ENCODE results near the gene ASB16.
"Not testable (repeated sequence)": the region's sequence is repeated elsewhere in the genome, so short reads cannot be mapped to it uniquely, and the experiment has no call there.

The ASB16 gene

GRCh38 chr17:44170499-44171201 is at the start of gene ASB16:
ASB16 (plus strand) TSS chr17:44170704; CDS start chr17:44170790, 86 bp downstream.
- peak; percentile 49 for DNase-seq

GRCh38 chr17:44120851-44121605 is 49.5 kb upstream of the ASB16 start:
- DNase-seq, result no peak

DNA sequence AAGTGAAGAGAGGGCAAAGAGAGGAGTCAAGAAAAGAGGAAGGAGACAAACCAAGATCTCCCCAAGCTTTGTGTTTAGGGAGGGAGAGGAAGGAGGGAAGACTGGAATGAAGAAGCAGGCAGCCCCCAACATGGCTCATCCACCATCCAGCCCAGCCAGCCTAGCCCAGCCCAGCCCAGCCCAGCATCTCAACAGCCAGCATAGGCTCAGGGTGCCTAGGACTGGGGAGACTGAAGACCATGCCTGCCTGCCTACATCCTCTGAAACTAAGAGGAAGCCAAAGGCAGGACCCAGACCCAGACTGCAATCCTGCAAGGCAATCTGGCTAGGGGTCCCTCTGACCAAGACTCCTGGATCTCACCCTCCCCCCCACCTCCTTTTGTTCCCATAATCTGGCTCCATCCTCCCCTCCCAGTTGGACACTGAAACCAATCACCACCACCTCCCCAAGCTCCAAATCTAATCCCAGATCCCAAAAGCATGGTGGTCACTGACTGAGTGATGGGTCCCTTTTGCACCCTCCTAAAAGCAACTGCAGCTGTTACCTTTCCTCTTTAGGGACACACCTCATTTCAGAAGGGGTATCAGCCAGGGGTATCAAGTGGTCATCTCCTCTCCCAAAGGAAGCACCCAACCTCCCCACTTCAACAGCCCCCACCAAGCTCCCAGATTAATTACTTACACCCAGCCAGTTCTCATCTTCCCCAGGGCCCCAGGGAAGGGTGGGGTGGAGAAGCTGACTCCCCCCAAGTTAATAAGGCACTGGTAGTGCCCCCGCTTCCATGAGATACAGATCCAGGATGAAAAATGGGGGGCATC is 48.3 kb upstream of the ASB16 start:
- no peak for DNase-seq

DNA sequence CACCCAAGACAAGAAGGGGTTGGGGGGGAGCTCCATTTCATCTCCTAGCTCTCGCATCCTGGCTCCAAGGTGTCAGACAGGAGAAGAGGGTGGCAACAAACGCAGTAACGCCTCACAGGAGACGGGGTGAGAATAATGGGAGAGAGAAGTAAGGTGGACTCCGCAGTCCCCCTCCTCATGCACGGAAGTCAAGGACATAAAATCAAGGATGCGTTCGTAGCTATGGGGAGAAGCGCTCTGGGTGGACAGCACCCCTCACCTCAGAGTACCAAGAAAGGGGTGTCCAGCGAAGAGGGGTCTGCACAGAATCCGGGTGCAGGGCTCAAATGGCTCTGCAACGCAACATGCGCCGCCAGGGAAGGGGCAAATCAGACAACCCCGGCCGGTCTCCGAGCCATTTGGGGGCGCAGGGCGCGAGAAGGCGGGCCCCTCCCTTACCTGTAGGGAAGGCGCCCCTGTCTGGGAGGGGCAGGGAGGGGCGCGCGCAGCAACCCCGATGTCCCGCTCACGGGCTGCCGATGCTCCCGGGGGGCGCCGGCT is 47.6 kb upstream of the ASB16 start:
- DNase-seq, result no peak

DNA sequence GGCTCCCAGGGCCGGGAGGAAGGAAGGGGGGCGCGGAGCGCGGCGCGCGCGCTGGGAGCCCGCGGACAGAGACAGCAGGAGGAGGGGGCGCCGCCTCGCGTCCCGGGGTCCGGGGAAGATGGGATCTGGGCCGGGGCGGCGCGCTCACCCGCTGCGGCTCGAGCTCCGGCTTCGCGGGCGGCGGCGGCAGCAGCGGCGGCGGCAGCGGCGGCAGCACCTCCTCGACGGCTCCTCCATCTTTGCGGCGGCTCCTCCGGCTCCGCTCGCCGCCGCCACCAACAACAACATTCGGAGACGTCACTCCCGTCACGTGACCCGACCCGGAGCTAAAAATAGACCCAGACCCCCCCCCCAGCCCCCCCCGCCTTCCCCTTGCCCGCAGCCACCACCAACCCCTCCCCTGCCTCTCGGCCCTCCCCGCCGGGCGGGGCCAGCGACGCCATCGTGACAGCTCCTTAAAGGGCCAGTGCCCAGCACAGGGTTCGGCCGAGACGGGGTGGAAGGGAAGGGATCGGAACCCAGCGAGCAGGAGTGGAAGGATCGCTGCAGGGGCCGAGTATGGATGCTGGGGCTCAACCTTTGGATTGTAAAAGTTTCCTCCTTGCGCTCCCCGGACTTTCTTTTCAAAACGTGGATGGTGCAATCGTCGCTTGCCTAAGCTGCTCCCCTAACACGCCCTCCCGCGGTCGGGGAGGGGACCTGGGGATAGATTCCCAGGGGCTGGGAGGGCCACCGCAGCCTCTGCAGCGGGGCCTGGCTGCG is 47.0 kb upstream of the ASB16 start, which contains the start of gene HDAC5:
TSS of gene HDAC5 (minus strand) at position 286 of the 762 bp plus-strand sequence. CDS start 6,126 bp downstream, outside the sequence.
- peak; percentile 88 for DNase-seq

GRCh38 chr17:44124118-44124438 is 46.4 kb upstream of the ASB16 start:
- no peak for DNase-seq

- DNase-seq, result no peak
Measured at GRCh38 chr17:44128383-44128782, 42.1 kb upstream of the ASB16 start.

DNA sequence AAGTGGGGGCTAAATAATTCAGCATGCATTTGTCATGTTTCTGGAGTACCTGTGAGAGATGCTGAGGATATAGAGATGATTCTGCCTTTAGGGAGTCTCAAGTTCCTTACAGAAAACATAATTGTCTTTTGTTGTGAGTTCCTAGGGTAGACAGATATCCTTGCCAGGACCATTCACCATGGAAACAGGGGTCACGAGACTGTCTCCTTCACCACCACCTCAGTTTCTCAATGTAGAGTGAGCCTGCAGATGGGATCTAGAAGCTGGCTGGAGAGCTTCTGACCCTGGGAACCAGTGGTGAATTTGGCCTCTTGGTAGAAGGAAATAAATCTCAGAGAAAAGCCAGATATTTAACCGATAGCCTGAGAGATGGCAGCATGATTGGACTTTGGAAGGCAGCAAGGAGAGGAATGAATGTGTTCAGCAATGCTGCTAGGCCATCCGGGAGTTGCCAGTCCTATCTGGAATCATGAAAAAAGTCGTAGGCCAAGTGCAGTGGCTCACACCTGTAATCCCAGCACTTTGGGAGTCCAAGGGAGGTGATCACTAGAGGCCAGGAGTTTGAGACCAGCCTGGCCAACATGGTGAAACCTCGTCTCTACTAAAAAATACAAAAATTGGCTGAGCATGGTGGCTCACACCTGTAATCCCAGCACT is 39.7 kb upstream of the ASB16 start:
- no peak for DNase-seq

GRCh38 chr17:44131372-44131771 is 39.1 kb upstream of the ASB16 start:
- not testable (repeated sequence) for DNase-seq

GRCh38 chr17:44132275-44132821 is 38.2 kb upstream of the ASB16 start:
- no peak for DNase-seq

DNA sequence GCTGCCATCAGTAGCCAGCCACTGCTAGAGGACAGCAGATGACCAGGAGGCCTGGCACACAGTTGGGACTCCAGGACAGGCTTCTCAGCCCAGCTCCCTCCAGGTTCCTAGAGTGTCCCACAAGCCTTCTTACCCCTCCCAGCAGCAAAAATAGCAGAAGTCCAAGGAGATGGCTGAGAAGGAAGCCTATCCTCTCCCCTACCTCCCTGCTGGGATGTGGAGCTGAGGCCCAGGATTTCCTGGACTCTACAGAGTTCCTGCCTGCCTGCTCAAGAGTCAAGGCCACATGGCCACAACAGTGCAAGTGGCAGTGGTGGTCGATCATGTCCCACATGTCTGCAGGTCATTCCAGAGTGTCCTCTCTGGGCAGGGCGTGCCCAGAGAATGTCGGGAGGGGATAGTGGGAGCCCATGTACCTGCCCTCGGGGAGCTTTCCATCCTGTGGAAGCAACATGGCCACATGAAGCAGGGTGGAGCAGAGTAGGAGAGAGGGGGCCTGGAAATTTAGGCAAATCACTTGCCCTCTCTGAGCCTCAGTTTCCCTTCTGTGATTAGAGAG is 36.5 kb upstream of the ASB16 start:
- no peak for DNase-seq

- no peak for DNase-seq
Measured at GRCh38 chr17:44134752-44135568, 35.5 kb upstream of the ASB16 start.

DNA sequence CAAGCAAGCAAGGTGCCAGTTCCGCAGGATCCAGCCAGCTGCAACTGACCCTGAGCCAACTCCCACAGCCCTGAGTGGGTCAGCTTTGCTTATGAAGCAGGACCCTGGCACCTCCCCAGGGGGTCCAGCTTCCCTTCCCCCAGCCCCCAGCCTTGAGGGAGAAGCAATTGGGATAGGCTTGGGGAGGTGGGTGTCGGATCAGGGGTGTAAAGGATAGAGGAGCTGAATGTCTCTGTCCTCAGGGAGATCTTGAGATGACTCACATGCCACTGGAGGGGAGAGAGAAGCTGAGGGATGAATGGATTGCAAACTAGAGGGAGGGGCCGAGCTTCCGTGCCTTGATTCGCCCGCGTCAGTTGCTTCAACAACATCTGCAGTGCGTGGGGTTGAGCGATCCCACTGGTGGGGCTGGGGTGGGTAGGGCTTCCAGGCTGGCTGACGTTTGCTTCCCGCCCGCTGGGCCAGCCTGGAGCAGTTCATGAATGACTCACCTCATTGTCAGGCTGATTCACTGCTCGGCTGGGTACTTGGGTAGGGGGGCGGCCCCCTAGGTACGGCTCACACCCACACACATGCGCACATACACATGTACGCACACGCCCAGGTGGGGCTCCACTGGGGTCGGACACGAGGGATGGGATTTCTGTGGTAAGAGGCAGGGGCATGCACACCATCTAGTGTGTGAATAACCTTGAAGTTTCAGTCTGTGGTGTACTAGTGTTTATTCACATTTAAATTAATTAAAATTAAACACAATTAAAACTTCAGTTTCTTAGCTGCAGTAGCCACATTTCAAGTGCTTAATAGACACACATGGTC is 32.4 kb upstream of the ASB16 start:
- DNase-seq, result peak; percentile 71

- DNase-seq, result not testable (repeated sequence)
Measured at GRCh38 chr17:44143921-44144320, 26.6 kb upstream of the ASB16 start.

GRCh38 chr17:44144966-44145739 is 25.4 kb upstream of the ASB16 start:
- DNase-seq, result no peak

DNA sequence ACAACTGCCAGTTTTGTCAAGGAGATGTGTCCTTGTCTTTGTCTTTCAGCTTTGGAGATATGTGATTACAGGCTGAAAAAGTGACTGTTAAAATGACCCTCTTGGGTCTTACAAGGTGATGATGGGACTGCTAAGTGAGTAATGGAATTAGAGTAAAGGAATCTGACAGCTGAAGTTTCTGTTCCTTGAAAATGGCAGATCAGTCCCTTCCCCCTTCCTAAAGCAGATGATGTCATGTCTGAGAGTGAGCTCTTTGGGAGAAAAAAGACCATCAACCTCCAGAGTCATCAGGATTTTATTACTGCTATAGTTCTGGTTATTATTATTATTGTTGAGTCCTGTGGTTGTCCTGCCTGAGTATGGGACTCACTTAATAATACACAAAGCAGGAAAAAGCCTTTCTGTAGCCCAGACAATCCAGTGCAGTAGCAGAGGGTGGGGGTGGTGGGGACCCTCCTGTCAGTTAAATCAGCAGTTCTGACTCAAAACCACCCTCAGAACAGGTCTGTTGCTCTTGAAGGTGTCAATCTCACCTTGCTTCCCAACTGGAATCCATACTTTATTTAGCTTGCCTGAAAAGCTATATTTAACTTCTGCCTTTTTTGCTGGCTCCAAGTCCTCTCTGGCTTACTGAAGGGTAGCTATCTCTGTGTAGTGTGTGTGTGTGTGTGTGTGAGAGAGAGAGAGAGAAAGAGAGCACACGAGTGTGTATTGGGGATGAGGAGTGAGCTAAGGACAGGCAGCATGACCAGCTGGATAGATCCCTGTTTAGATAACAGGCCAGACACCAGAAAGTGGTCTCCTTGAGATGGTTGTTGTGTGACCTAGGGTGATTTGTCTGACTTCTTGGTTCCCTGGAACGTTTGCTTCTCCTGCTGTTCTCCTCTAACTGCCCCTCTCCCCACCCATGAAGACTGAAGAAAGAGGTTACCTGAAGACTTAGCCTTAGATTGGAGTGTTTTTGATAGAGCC is 23.8 kb upstream of the ASB16 start:
- DNase-seq, result no peak

DNA sequence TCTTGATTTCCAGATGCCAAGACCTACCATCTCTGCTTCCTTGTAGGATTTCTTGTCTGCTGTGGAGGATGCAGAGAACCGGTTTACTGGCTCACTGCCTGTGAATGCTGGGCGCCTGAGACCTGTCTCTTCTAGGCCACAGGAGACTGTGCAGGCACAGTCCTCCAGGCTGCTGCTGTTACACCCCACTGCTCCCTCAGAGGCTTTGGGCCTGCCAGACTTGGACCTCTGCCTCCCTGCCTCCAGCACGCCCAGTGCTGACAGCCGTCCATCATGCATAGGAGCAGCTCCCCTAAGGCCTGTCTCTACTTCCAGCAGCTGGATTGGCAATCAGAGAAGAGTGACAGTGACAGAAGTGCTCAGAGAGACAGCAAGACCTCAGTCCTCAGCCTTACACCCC is 22.7 kb upstream of the ASB16 start:
- no peak for DNase-seq

Measured in DMS153 (cell line).